ENCODE results near the gene CRP. TPM values are rescaled to one million over a fixed set of nuclear protein-coding genes. Genes with fewer than 3 reads are reported as not detected.

The CRP gene
- total and polyA plus RNA-seq, 2 of the 13 experiments (the other 11 are each of a cell fraction or from before 2014, with no cell fraction given) = not detected

GRCh38 chr1:159704481-159704880 lies 9.9 kb downstream of the CRP start (continued):
- TF ChIP-seq GMEB2 (CRISPR knock-in tag; IDR thresholded peaks at IDR 0.05; ENCODE audit: low read depth) = no peak
- no peak for TF ChIP-seq FLYWCH1 (CRISPR knock-in tag; IDR thresholded peaks at IDR 0.05)
- TF ChIP-seq ZBTB49 (CRISPR knock-in tag; IDR thresholded peaks at IDR 0.05; ENCODE audit: borderline replicate concordance) = no peak
- TF ChIP-seq ZNF674 (CRISPR knock-in tag; IDR thresholded peaks at IDR 0.05; ENCODE audit: low read depth) = no peak
- no peak for TF ChIP-seq ZNF737 (CRISPR knock-in tag; IDR thresholded peaks at IDR 0.05; ENCODE audit: borderline replicate concordance)
- TF ChIP-seq ZBTB20 (CRISPR knock-in tag; IDR thresholded peaks at IDR 0.05; ENCODE audit: borderline replicate concordance, low read depth) = no peak

GRCh38 chr1:159700312-159700711 lies 14.1 kb downstream of the CRP start:
- no peaks in the 10 kb centered on the region for H3K79me2 ChIP-seq (ENCODE audit: insufficient read depth, low read length)
- H2AFZ ChIP-seq (ENCODE audit: low read length) = no peak overlapping the region
- no peaks in the 10 kb centered on the region for H3K9me3 ChIP-seq (ENCODE audit: low read length)
- BruUV-seq (replicated peaks) = no TSS peak
- H3K4me1 ChIP-seq (ENCODE audit: insufficient read depth, low read length) = no peaks in the 10 kb centered on the region
- DNase-seq (ENCODE audit: low spot score) (no peak), ATAC-seq (no peak), FAIRE-seq (no peak)
- no peak overlapping the region for H3K9ac ChIP-seq (ENCODE audit: insufficient read depth, low read depth, low read length)
- ChIA-PET POLR2A (no interaction called here), CTCF (ENCODE audit: low intra/inter-chr PET ratio, low total read pairs) (no interaction called here)
- no peak overlapping the region for H3K27ac ChIP-seq (ENCODE audit: extremely low read length, insufficient read depth, low read length)
- intact Hi-C loops (cut with micrococcal nuclease; ENCODE audit: unreplicated experiment) = no loop called here
- H3K4me2 ChIP-seq (ENCODE audit: low read depth, low read length) = no peak overlapping the region
- no peaks in the 10 kb centered on the region for H3K27me3 ChIP-seq (ENCODE audit: control insufficient read depth in 1 of 2, insufficient read depth in 2 of 2, low read length in 2 of 2)
- H4K20me1 ChIP-seq (ENCODE audit: insufficient read depth, low read length) = no peaks in the 10 kb centered on the region
- H3K36me3 ChIP-seq (replicated peaks in 1 of 2; ENCODE audit: control insufficient read depth in 1 of 2, insufficient read depth in 2 of 2, low read length in 2 of 2) = no peaks in the 10 kb centered on the region
- WGBS (ENCODE audit: low lambda C conversion rate) = 19% methylated on average over 7 of the region's 7 CpGs
- in situ Hi-C loops (cut with HindIII; ENCODE audit: extremely low pct_ligation_motif_present, low pct_unique_long_range_greater_than_20kb) = no loop called here
- H3K4me3 ChIP-seq (replicated peaks in 1 of 3; ENCODE audit: insufficient read depth in 1 of 3, low read depth in 2 of 3, low read length in 3 of 3) = no peak overlapping the region
- no peak for TF ChIP-seq EEA1 (CRISPR knock-in tag; IDR thresholded peaks at IDR 0.05; ENCODE audit: borderline replicate concordance)
- TF ChIP-seq ZNF367 (CRISPR knock-in tag; IDR thresholded peaks at IDR 0.05; ENCODE audit: borderline replicate concordance) = no peak
- TF ChIP-seq SNRNP70 (IDR thresholded peaks at IDR 0.05; ENCODE audit: low read depth, low read length) = no peak
- TF ChIP-seq ZBTB34 (CRISPR knock-in tag; IDR thresholded peaks at IDR 0.05) = no peak
- TF ChIP-seq ZNF646 (CRISPR knock-in tag; IDR thresholded peaks at IDR 0.05) = no peak
- TF ChIP-seq POLR2AphosphoS5 (IDR thresholded peaks at IDR 0.05; ENCODE audit: low read depth, low read length) = no peak

Measured in HepG2 (cell line).